GM18951 (cell line): Measurements from ENCODE around the gene MCM6.

Source experiments
- POLR2A ChIP-seq: IDR thresholded peaks from 4 replicates; pipeline ENCODE4 v1.6.1; 2011; ENCODE audit warnings: mild to moderate bottlenecking; ENCODE audit not compliant: insufficient read length, insufficient read depth; ENCODE audit errors: extremely low read depth
- in situ Hi-C: fragments of 300-500 bp; cut with MboI; formaldehyde crosslinking; loops from one replicate; pipeline ENCODE4 v1.12.0; 2022; ENCODE audit warnings: low sequenced_read_pairs, mixed read lengths, inconsistent platforms; ENCODE audit not compliant: unreplicated experiment

The MCM6 gene

DNA sequence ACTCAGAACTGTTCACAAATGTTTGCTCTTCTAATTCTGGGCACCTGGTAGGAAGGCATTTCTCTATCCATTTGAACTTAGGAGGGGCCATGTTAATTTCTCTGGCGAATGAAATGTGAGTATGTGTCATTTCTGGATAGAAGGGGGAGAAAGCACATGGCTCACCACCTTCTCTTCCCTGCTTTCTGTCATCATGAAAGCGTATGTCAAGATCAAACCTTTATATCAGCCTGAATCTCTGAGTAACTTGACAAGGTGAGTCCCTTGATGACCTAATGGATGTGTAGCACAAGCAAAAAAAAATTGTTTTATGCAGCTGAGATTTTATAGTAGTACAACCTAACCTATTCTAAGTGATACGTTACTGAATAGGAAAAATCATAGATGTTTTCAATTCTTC is 27.2 kb downstream of the MCM6 start:
- in situ Hi-C loops = no loop called here
- no peak for TF ChIP-seq POLR2A

- in situ Hi-C loops = no loop called here
- TF ChIP-seq POLR2A = no peak
These were observed 30.2 kb downstream of the MCM6 start for GRCh38 chr2:135845997-135846396.

GRCh38 chr2:135845257-135845656 is 31.0 kb downstream of the MCM6 start:
- TF ChIP-seq POLR2A = no peak
- in situ Hi-C loops = no loop called here

DNA sequence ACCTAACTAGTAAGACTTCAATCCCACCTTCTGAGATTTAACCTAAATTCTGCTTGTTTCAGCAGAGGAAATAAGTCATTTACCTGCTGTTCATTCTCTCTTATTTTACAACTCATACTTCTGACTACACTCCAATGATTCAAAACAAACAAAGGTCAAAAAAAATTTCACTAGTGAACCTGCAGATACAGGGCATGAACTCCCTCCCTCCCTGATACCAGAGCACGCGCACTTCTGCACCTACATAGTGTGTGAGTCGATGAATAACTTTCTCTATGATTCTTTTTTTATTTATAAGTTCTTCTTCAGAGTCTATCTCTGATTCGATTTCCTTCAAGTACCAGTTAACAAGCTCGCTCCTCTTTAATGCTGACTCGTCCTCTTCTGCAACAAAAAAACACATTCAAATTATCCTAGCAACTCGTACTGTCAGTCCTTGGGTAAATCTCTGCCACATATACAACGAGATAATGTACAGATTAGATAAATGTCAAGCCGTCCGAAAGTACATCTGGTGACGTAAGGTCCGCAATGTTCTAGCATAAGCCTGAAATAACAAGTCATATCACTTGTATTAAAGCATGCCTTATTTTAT is 31.8 kb downstream of the MCM6 start:
- TF ChIP-seq POLR2A = no peak
- in situ Hi-C loops = no loop called here

GRCh38 chr2:135843671-135844070 is 32.6 kb downstream of the MCM6 start:
- in situ Hi-C loops = no loop called here
- no peak for TF ChIP-seq POLR2A

DNA sequence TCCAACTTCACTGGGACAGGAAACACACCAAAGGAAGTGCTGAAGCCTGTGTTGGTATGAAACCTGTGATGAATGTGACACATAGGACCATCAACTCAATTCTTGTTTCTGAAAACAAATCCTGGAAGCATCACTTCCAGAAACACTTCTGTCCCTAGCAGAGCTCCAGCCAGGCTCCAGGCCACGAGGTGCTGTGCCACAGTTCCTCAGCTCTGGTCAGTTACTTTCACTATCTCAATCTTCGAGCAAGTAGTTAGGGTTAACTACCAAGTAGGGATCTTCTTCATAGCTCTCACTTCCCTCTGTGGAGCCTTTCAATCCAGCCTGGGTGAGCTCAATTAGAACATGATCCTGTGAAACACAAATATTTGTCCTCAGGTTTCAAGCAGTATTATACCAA is 35.6 kb downstream of the MCM6 start:
- in situ Hi-C loops = no loop called here
- TF ChIP-seq POLR2A = no peak

DNA sequence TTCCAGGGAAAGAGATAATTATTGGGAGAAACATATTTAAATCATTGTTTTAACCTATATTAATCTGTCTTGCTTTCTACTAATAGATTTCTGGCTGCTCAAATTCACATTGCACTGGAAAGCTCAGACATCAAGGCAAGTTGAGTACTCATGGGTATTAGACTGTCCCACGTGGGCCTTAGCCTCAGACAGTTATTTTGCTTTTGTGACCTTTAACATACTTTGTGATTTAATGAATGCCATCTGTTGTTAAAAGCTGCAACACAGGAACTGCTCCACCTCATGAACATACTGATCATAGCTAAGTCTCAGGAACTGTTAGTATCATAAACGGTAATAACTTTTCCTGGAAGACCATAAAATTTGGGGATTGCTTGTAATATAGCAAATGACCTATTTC is 36.5 kb downstream of the MCM6 start:
- in situ Hi-C loops = no loop called here
- no peak for TF ChIP-seq POLR2A

DNA sequence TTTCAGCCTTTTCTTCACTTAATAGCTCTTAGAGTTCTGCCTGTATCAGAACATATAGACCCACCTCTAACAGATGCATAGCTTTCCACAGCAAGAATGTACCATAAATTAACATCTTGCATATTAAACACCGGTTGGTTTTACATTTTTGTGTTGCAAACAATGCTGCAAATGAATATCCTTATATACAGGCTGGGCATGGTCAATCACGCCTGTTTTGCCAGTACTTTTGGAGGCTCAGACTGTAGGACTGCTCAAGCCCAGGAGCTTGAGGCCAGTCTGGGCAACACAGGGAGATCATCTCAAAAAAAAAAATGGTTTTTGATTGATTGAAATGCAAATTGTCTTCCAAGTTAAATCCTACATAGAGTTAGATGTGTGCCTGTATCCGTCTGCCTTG is 37.7 kb downstream of the MCM6 start:
- in situ Hi-C loops = no loop called here
- no peak for TF ChIP-seq POLR2A

DNA sequence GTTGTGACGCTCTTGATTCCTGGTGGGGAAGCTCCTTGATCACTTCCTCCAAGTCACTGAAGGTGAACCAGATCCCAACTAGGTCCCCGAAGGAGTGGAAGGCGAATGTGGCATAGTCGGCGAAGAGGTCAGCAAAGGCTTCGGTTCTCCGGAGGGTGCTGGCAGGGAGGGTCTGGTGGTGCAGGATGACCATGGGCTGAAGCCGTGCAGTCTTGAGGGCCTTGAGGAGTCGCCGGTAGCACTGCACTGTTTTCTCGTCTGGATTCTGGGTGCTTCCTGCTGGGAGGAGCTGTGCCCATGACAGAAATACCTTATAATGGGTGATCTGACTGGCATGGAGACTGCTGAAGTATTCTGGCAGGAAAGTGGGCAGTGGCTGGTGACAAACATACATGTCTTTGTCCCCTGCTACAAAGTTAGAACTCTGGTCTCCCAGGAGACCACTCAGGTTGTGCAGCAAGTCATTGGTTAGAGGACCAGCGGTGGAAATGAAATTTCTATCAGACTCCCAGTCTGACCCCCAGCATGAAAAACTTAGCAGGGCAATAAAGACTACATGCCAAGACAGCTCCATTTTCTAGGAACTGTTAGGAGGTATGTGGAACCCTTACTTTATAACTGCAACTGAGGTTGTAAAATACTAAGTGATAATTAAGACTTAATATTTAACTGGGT is 39.5 kb downstream of the MCM6 start, which contains the start of gene LCT:
Gene LCT (minus strand): TSS at position 589 of the 675 bp plus-strand sequence. CDS start 15 bp downstream, at position 574.
- no peak for TF ChIP-seq POLR2A
- in situ Hi-C loops = no loop called here

DNA sequence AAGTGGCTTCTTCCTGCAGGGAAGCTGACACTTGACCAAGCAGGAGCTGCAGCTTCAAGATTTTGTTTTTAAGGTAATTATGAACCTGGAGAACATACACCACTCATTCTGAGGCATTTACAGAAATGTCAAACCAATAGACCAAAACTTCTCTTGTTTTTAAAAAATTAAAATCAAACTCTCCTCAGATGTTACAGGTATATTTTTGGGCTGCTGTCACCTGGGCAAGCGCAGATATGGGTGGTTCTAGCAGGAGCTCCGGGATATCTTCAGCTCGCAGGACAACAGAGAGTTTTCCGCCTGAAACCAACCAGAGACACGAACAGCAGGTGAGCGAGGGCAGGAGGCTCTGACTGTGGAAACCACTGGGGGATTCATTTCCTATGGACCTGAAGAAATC is 43.4 kb downstream of the MCM6 start:
- in situ Hi-C loops = no loop called here
- TF ChIP-seq POLR2A = no peak

DNA sequence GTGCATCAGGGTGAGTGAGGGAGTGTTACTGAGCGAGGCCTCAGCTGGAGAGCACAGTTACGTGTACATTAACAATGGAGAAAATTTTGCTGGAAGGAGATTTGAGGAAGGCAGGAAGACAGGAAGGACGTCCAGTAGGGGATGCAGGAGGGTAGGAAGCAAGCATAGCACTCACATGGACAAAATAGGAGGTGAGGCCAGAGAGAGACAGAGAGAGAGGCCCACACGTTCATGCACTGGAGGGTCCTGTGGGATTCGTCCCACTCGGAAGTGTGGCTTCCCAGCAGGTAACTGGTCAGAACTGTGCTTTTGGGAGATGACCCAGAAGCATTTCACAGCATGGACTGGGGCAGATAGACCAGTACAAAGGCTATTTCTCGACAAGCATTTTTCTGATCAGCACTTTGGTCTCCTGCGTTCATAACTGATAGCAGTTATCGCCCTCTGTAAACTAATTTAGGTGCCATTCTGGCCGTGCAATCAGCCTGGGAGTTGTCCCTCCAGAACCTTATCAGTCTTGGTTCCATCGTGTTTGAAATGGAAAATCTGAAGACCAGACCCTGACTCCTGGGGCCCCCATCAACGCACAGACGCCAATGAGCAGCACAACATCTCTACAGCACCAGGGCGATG is 44.9 kb downstream of the MCM6 start:
- TF ChIP-seq POLR2A = no peak

GRCh38 chr2:135829378-135830135 is 46.7 kb downstream of the MCM6 start:
- in situ Hi-C loops = no loop called here
- TF ChIP-seq POLR2A = no peak

More for the DNA sequence above, 44.9 kb downstream of the MCM6 start:
- in situ Hi-C loops = no loop called here

- TF ChIP-seq POLR2A = no peak
- in situ Hi-C loops = no loop called here
These were observed 49.7 kb downstream of the MCM6 start for GRCh38 chr2:135826544-135826943.

GRCh38 chr2:135825550-135826176 is 50.6 kb downstream of the MCM6 start:
- no peak for TF ChIP-seq POLR2A
- in situ Hi-C loops = no loop called here
